Measurements from ENCODE around the gene GPATCH4. TPM values are rescaled to one million over a fixed set of nuclear protein-coding genes. Genes with fewer than 3 reads are reported as not detected.
A peak's percentile ranks its signal among the peaks of the same experiment; 100 is the strongest.

GPATCH4 gene
- total and polyA plus RNA-seq, 2 of the 4 experiments (the other 2 are of a cell fraction) = 32.6 to 41.8 TPM

DNA sequence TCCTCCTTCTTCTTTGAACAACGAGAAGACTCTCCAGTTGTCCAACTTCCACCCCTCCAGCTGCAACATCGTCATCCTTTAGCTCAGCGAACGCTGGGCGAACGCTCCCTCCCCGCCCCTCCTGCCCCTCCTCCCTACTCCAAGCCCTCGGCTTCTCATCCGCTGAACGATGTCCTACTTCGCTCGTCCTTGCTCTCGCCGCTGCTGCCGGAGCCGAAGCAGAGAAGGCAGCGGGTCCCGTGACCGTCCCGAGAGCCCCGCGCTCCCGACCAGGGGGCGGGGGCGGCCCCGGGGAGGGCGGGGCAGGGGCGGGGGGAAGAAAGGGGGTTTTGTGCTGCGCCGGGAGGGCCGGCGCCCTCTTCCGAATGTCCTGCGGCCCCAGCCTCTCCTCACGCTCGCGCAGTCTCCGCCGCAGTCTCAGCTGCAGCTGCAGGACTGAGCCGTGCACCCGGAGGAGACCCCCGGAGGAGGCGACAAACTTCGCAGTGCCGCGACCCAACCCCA lies 40.5 kb upstream of the GPATCH4 start, which contains the start of gene BCAN:
Gene BCAN, plus strand, starts transcription at position 357 of the 504 bp plus-strand sequence. CDS start 3,938 bp downstream, outside the sequence.
- Histone ChIP-seq H3K23ac (ENCODE audit: low read depth, low read length) (peak within 1 kb of the TSS; percentile 49; the same call in 1 of the 2 replicates), H2BK120ac (ENCODE audit: low read depth, low read length) (no peak within 1 kb of the TSS), H3K18ac (ENCODE audit: low read depth, low read length) (no peak within 1 kb of the TSS), H2AK9ac (replicated peaks; ENCODE audit: low read depth, low read length, poor library complexity) (no peak within 1 kb of the TSS), H3K9ac (ENCODE audit: low read depth, low read length) (no peak within 1 kb of the TSS), H4K20me1 (ENCODE audit: insufficient read depth, low read length) (peaks cover 11% of the 10 kb centered on the region; the same call in 1 of the 2 replicates), H3K4me3 (ENCODE audit: insufficient read depth, low read depth, low read length) (no peak within 1 kb of the TSS; the same call in 1 of the 2 replicates), H3K4ac (ENCODE audit: low read depth, low read length) (no peak within 1 kb of the TSS), H3K14ac (replicated peaks; ENCODE audit: low read depth, low read length) (no peak within 1 kb of the TSS), H2BK15ac (ENCODE audit: low read depth, low read length) (no peak within 1 kb of the TSS), H3K4me1 (ENCODE audit: control insufficient read depth, insufficient read depth, low read length) (no peaks in the 10 kb centered on the region; the same call in 1 of the 2 replicates), H3K36me3 (ENCODE audit: control insufficient read depth, insufficient read depth, low read length) (no peaks in the 10 kb centered on the region), H4K5ac (ENCODE audit: low read depth, low read length) (no peak within 1 kb of the TSS), H3K27ac (ENCODE audit: insufficient read depth, low read length) (no peak within 1 kb of the TSS), H3K79me1 (ENCODE audit: low read depth in 1 of 2, low read length in 2 of 2) (no peaks in the 10 kb centered on the region), H3K9me1 (ENCODE audit: insufficient read depth, low read length) (no peaks in the 10 kb centered on the region), H2AFZ (replicated peaks; ENCODE audit: low read length, poor library complexity) (peak within 1 kb of the TSS; percentile 61), H2BK20ac (ENCODE audit: low read depth, low read length) (no peak within 1 kb of the TSS), H3K4me2 (ENCODE audit: low read depth, low read length) (peak within 1 kb of the TSS; percentile 43; the same call in 1 of the 2 replicates), H3K56ac (ENCODE audit: extremely low read depth, insufficient read depth, low read length) (no peak within 1 kb of the TSS), H3K27me3 (ENCODE audit: control insufficient read depth, insufficient read depth, low read length) (peaks cover 92% of the 10 kb centered on the region), H4K8ac (ENCODE audit: low read depth in 2 of 2, low read length in 2 of 2) (no peak within 1 kb of the TSS), H4K91ac (ENCODE audit: insufficient read depth, low read depth, low read length) (no peak within 1 kb of the TSS), H2BK5ac (ENCODE audit: low read depth, low read length, poor library complexity, severe bottlenecking) (no peak within 1 kb of the TSS), H2AK5ac (ENCODE audit: low read depth, low read length) (no peak within 1 kb of the TSS), H3K9me3 (ENCODE audit: control insufficient read depth, insufficient read depth, low read length) (0 out of 2 replicates have a peak, but pooled peaks cover 1% of the 10 kb centered on the region)
- in situ Hi-C loops (cut with MboI; ENCODE audit: low sequenced_read_pairs) = no loop called here
- TF ChIP-seq MAZ (IDR thresholded peaks at IDR 0.05; ENCODE audit: borderline replicate concordance, low read depth, low read length) = peak; percentile 38; the same call in 1 of the 2 replicates
- no peak for TF ChIP-seq NFE2L2 (IDR thresholded peaks at IDR 0.05; ENCODE audit: low read depth, low read length)
- DNase-seq (peak; percentile 19), ATAC-seq (ENCODE audit: low read depth) (peak; percentile 72)
- intact Hi-C loops (cut with micrococcal nuclease) = no loop called here
- ChIA-PET CTCF (interaction anchor here (1.5 to 1.8 kb wide), 2 partner anchors 15 to 18 kb away, joined by 4 to 14 read pairs; no protein-coding TSS in a partner anchor), POLR2A (ENCODE audit: unreplicated experiment) (no interaction called here)
- dilution Hi-C loops (cut with HindIII; ENCODE audit: low sequenced_read_pairs, unreplicated experiment) = no loop called here
- BruUV-seq (replicated peaks) = no TSS peak
- 0% methylated on average over 12 of the region's 46 CpGs; no CpG with 5 or more reads in 1 of the 2 experiments for WGBS, 2 experiments (ENCODE audit: extremely low coverage in 2 of 2, insufficient read length in 1 of 2)

Measured in IMR-90 (cell line).